Effector memory CD8-positive, alpha-beta T cell (primary cell): ENCODE results near the gene RAD51AP1.

ENCODE experiments used
- ATAC-seq: fragments of 150-1000 bp; cut with Tn5 transposase; replicated peaks from 2 replicates; pipeline ENCODE4 v1.10.0; 2021; ENCODE audit warnings: mild to moderate bottlenecking, moderate library complexity
- DNase-seq, 3 experiments: peaks; one replicate each; pipeline ENCODE4 v3.0.0; 2021
- H3K27ac Mint-ChIP-seq, 2 donors: one replicate each; pipeline ENCODE4 v1.8.0; 2022; ENCODE audit warnings: mild to moderate bottlenecking in 2 of 2, mixed read lengths in 2 of 2, moderate library complexity in 2 of 2
- H3K27me3 Mint-ChIP-seq, 2 donors: one replicate each; pipeline ENCODE4 v1.8.0; 2022; ENCODE audit warnings: mixed read lengths in 2 of 2
- H3K36me3 Mint-ChIP-seq: one replicate; pipeline ENCODE4 v1.8.0; 2022; ENCODE audit warnings: mild to moderate bottlenecking, moderate library complexity, mixed read lengths; ENCODE audit not compliant: insufficient read depth
- H3K4me1 Mint-ChIP-seq, 2 donors: one replicate each; pipeline ENCODE4 v1.8.0; 2022; ENCODE audit warnings: low read depth in 2 of 2, mixed read lengths in 2 of 2
- H3K4me3 Mint-ChIP-seq, 2 donors: one replicate each; pipeline ENCODE4 v1.8.0; 2022; ENCODE audit warnings: mild to moderate bottlenecking in 2 of 2, mixed read lengths in 2 of 2, moderate library complexity in 2 of 2
- H3K9me3 Mint-ChIP-seq, 2 donors: one replicate each; pipeline ENCODE4 v1.8.0; 2022; ENCODE audit warnings: mixed read lengths in 2 of 2

Gene RAD51AP1

GRCh38 chr12:4557586-4557985 lies 18.9 kb downstream of the RAD51AP1 start:
- Mint-ChIP-seq H3K9me3 (no peaks in the 10 kb centered on the region), H3K4me1 (no peaks in the 10 kb centered on the region), H3K4me3 (no peak overlapping the region), H3K36me3 (no peaks in the 10 kb centered on the region), H3K27me3 (peaks cover 0 to 5% of the 10 kb centered on the region in 2 donors), H3K27ac (no peak overlapping the region)
- no peak for DNase-seq
- ATAC-seq: no peak

GRCh38 chr12:4558171-4558570 lies 19.5 kb downstream of the RAD51AP1 start:
- H3K36me3 Mint-ChIP-seq: no peaks in the 10 kb centered on the region
- H3K27ac Mint-ChIP-seq: no peak overlapping the region
- H3K4me3 Mint-ChIP-seq: no peak overlapping the region
- H3K4me1 Mint-ChIP-seq: no peaks in the 10 kb centered on the region
- ATAC-seq: no peak
- H3K9me3 Mint-ChIP-seq: no peaks in the 10 kb centered on the region
- H3K27me3 Mint-ChIP-seq: peaks cover 0 to 11% of the 10 kb centered on the region in 2 donors
- no peak for DNase-seq

DNA sequence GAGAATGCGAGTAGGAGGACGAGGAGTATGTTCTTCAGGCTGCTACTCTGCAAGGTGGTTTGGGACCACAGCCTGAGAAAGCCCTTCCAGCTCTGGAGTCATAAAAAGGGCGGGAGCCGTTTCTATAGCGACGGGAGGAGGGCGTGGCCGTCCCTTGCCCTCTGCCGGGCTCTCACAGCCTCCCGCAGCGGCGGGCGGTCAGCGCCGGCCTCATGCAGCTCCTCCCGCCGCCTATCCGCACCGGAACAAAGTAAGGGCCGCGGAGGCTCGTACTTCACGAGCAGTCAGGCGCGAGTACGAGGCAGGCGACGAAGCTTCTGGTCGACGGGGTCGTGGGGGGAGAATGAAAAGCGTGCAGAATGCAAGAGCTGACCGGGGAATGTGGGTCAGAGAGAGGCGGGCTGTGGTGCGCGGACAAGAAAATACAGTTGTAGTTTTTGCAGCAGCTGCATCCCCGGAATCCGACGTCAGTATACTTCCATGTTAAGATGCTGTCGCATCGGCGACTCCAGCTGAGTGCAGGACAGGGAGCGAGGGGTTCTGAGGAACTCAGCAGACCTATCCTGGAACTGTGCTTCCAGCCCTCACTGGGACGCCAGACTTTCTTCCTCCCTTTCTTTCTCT lies 23.5 kb downstream of the RAD51AP1 start, which contains the start of gene DYRK4:
DYRK4 (plus strand) TSS at position 175 of the 624 bp plus-strand sequence; CDS start at position 213, 38 bp downstream.
- no peak for ATAC-seq

GRCh38 chr12:4563336-4563735 lies 24.6 kb downstream of the RAD51AP1 start:
- H3K9me3 Mint-ChIP-seq: no peaks in the 10 kb centered on the region
- H3K4me3 Mint-ChIP-seq: no peak overlapping the region
- DNase-seq (no peak), ATAC-seq (no peak)
- no peak overlapping the region for H3K27ac Mint-ChIP-seq
- H3K4me1 Mint-ChIP-seq: no peaks in the 10 kb centered on the region
- H3K36me3 Mint-ChIP-seq: no peaks in the 10 kb centered on the region
- peaks cover 0 to 27% of the 10 kb centered on the region in 2 donors for H3K27me3 Mint-ChIP-seq

More for the DNA sequence above, 23.5 kb downstream of the RAD51AP1 start, which contains the start of gene DYRK4:
- peaks cover 0 to 27% of the 10 kb centered on the region in 2 donors for H3K27me3 Mint-ChIP-seq
- H3K27ac Mint-ChIP-seq: no peak within 1 kb of the TSS
- no peaks in the 10 kb centered on the region for H3K4me1 Mint-ChIP-seq
- no peaks in the 10 kb centered on the region for H3K9me3 Mint-ChIP-seq
- DNase-seq: no peak
- no peaks in the 10 kb centered on the region for H3K36me3 Mint-ChIP-seq
- peak within 1 kb of the TSS in 1 of 2 donors; percentile 55 for H3K4me3 Mint-ChIP-seq

DNA sequence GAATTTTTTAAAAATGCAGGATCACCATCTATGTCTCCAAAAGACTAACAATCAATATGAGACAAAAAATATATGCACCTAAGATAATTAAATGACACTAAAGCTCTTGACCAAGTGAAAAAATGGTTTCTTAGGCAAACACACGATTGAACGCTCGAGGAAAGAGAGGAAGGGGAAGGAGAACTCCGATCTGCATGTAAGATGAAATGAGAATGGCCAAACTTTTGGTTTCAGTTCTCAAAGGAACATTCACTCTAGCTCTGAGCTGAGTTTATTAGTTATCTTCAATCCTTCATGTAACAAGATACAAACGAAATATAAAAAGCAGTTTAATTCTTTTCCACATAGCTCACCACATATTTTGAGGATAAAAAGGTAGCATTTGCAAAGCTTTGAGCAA lies 26.1 kb downstream of the RAD51AP1 start:
- peak overlapping the region in 1 of 2 donors; percentile 25 for H3K4me3 Mint-ChIP-seq
- H3K36me3 Mint-ChIP-seq: no peaks in the 10 kb centered on the region
- H3K27ac Mint-ChIP-seq: no peak overlapping the region
- H3K4me1 Mint-ChIP-seq: no peaks in the 10 kb centered on the region
- no peak for ATAC-seq
- peaks cover 0 to 27% of the 10 kb centered on the region in 2 donors for H3K27me3 Mint-ChIP-seq
- H3K9me3 Mint-ChIP-seq: no peaks in the 10 kb centered on the region
- DNase-seq: no peak

DNA sequence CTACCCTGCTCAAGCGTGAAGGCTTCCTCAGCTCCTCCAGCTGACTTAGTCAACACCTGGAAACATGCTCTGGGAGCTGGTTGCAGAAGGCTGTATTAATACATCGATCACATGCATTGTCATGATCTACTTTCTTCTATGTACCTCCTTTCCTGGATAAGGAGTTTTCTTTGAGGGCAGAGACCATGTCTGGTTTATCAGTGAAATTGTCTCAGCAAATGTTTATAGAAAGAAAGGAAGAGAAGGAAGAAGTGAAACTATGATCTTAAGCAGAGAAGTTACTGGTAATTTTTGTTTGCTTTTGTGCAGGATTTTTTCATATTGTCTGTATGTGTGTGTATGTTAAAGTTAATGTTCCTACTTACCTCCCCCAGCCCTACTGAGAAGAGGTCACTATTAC lies 27.8 kb downstream of the RAD51AP1 start:
- no peak overlapping the region for H3K27ac Mint-ChIP-seq
- DNase-seq (no peak), ATAC-seq (no peak)
- no peaks in the 10 kb centered on the region for H3K36me3 Mint-ChIP-seq
- no peaks in the 10 kb centered on the region for H3K9me3 Mint-ChIP-seq
- H3K4me1 Mint-ChIP-seq: no peaks in the 10 kb centered on the region
- no peak overlapping the region for H3K4me3 Mint-ChIP-seq
- peaks cover 0 to 27% of the 10 kb centered on the region in 2 donors for H3K27me3 Mint-ChIP-seq

- peak; percentile 22 for ATAC-seq
These were observed 28.6 kb downstream of the RAD51AP1 start for GRCh38 chr12:4567073-4567881.

GRCh38 chr12:4569261-4569660 lies 30.6 kb downstream of the RAD51AP1 start:
- Mint-ChIP-seq H3K9me3 (no peaks in the 10 kb centered on the region), H3K27me3 (peaks cover 0 to 12% of the 10 kb centered on the region in 2 donors)
- no peak for ATAC-seq

More at GRCh38 chr12:4567073-4567881, 28.6 kb downstream of the RAD51AP1 start:
- no peak overlapping the region for H3K4me3 Mint-ChIP-seq
- H3K36me3 Mint-ChIP-seq: no peaks in the 10 kb centered on the region
- no peaks in the 10 kb centered on the region for H3K9me3 Mint-ChIP-seq
- no peaks in the 10 kb centered on the region for H3K4me1 Mint-ChIP-seq
- DNase-seq: no peak
- no peak overlapping the region for H3K27ac Mint-ChIP-seq
- peaks cover 0 to 25% of the 10 kb centered on the region in 2 donors for H3K27me3 Mint-ChIP-seq

GRCh38 chr12:4572680-4573079 lies 34.0 kb downstream of the RAD51AP1 start:
- Mint-ChIP-seq H3K27me3 (no peaks in the 10 kb centered on the region), H3K4me1 (no peaks in the 10 kb centered on the region), H3K4me3 (no peak overlapping the region), H3K27ac (no peak overlapping the region), H3K36me3 (no peaks in the 10 kb centered on the region), H3K9me3 (no peaks in the 10 kb centered on the region)
- ATAC-seq (no peak), DNase-seq (no peak)

More at GRCh38 chr12:4569261-4569660, 30.6 kb downstream of the RAD51AP1 start:
- Mint-ChIP-seq H3K36me3 (no peaks in the 10 kb centered on the region), H3K4me1 (no peaks in the 10 kb centered on the region), H3K4me3 (no peak overlapping the region), H3K27ac (no peak overlapping the region)
- no peak for DNase-seq

GRCh38 chr12:4579305-4580102 lies 40.8 kb downstream of the RAD51AP1 start:
- H3K4me3 Mint-ChIP-seq: no peak overlapping the region

GRCh38 chr12:4580281-4580688 lies 41.6 kb downstream of the RAD51AP1 start:
- no peaks in the 10 kb centered on the region for H3K36me3 Mint-ChIP-seq
- H3K4me1 Mint-ChIP-seq: no peaks in the 10 kb centered on the region
- peaks cover 15 to 45% of the 10 kb centered on the region in 2 donors for H3K27me3 Mint-ChIP-seq
- DNase-seq (no peak), ATAC-seq (no peak)
- no peak overlapping the region for H3K4me3 Mint-ChIP-seq
- H3K27ac Mint-ChIP-seq: no peak overlapping the region
- no peaks in the 10 kb centered on the region for H3K9me3 Mint-ChIP-seq

More at GRCh38 chr12:4579305-4580102, 40.8 kb downstream of the RAD51AP1 start:
- Mint-ChIP-seq H3K36me3 (no peaks in the 10 kb centered on the region), H3K4me1 (no peaks in the 10 kb centered on the region), H3K27ac (no peak overlapping the region), H3K9me3 (no peaks in the 10 kb centered on the region), H3K27me3 (peaks cover 15 to 45% of the 10 kb centered on the region in 2 donors)
- no peak for DNase-seq
- ATAC-seq: no peak

DNA sequence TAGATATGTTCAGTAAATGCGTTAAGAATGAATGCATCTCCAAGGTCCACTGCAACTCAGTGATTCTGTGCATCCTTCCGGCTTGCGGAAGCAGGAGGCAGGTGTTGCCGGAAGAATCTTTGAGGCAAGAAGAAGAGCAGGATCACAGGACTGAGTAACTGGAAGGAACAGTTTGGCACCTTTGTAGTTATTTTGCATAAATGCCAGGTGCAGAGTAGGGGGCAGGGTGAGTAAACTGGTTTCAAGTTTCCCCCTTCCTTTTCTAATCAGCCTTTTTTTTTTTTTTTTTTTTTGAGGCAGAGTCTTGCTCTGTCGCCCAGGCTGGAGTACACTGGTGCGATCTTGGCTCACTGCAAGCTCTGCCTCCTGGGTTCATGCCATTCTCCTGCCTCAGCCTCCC lies 45.6 kb downstream of the RAD51AP1 start:
- no peaks in the 10 kb centered on the region for H3K9me3 Mint-ChIP-seq
- H3K4me1 Mint-ChIP-seq: no peaks in the 10 kb centered on the region
- H3K27ac Mint-ChIP-seq: no peak overlapping the region
- no peak for ATAC-seq
- H3K36me3 Mint-ChIP-seq: no peaks in the 10 kb centered on the region
- no peak for DNase-seq
- H3K4me3 Mint-ChIP-seq: no peak overlapping the region
- H3K27me3 Mint-ChIP-seq: peaks cover 15 to 58% of the 10 kb centered on the region in 2 donors

- Mint-ChIP-seq H3K4me1 (no peaks in the 10 kb centered on the region), H3K4me3 (no peak overlapping the region), H3K27me3 (peaks cover 15 to 62% of the 10 kb centered on the region in 2 donors), H3K36me3 (no peaks in the 10 kb centered on the region), H3K27ac (no peak overlapping the region), H3K9me3 (no peaks in the 10 kb centered on the region)
- DNase-seq (no peak), ATAC-seq (no peak)
These were observed 46.2 kb downstream of the RAD51AP1 start for GRCh38 chr12:4584896-4585295.
